ENCODE measurements around the gene ARID5B.

ARID5B gene

GRCh38 chr10:61903221-61903927 lies 1.9 kb downstream of the ARID5B start:
- peak; percentile 64 to 71 for DNase-seq (ENCODE audit: low read depth in 1 of 2, low spot score in 1 of 2)
- TF ChIP-seq JUND (IDR thresholded peaks at IDR 0.05; ENCODE audit: low read depth): no peak
- in situ Hi-C loops (cut with HindIII; ENCODE audit: low pct_unique_long_range_greater_than_20kb, low sequenced_read_pairs): no loop called here

- in situ Hi-C loops (cut with HindIII; ENCODE audit: low pct_unique_long_range_greater_than_20kb, low sequenced_read_pairs): no loop called here
- no peak for TF ChIP-seq JUND (IDR thresholded peaks at IDR 0.05; ENCODE audit: low read depth)
- no peak for DNase-seq (ENCODE audit: low read depth in 1 of 2, low spot score in 1 of 2)
Measured at GRCh38 chr10:61903928-61904344, 2.4 kb downstream of the ARID5B start.

GRCh38 chr10:61904733-61905725 lies 3.5 kb downstream of the ARID5B start:
- DNase-seq (ENCODE audit: low read depth in 1 of 2, low spot score in 1 of 2): peak in 1 of 2 experiments; percentile 30
- in situ Hi-C loops (cut with HindIII; ENCODE audit: low pct_unique_long_range_greater_than_20kb, low sequenced_read_pairs): no loop called here
- no peak for TF ChIP-seq JUND (IDR thresholded peaks at IDR 0.05; ENCODE audit: low read depth)

DNA sequence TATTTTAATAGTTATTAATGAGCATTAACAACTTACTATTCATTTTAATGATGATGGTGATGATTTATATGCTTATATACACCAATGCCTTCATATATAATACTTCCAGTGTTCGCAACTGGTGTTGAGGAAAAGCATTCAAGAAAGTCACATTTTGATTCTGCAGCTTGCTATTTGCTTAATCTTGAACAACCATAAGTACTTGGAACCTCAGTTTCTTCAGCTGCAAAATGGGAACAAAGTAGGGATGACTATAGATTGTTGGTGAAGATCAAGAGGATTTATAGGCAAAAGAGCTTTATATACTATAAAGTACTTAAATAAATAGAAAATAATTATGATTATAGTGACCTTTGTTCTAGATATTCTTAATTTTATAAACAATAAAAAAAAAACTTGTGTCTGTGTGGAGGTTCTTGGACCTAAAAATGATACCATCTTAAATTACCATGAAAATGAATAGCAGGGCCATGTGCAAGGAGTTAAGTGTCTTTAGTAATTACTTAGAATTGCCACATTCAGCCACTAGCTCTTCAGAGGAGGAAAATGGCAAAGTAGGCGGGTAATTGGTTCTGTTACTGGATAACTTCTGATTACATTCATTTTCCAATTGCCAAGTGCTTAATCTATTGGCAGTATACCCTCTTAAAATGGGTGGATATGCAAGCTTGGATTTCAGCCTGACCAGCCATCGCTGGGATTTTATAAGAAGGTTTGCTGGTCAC lies 4.5 kb downstream of the ARID5B start:
- TF ChIP-seq JUND (IDR thresholded peaks at IDR 0.05; ENCODE audit: low read depth): no peak
- DNase-seq (ENCODE audit: low read depth in 1 of 2, low spot score in 1 of 2): no peak
- in situ Hi-C loops (cut with HindIII; ENCODE audit: low pct_unique_long_range_greater_than_20kb, low sequenced_read_pairs): no loop called here

DNA sequence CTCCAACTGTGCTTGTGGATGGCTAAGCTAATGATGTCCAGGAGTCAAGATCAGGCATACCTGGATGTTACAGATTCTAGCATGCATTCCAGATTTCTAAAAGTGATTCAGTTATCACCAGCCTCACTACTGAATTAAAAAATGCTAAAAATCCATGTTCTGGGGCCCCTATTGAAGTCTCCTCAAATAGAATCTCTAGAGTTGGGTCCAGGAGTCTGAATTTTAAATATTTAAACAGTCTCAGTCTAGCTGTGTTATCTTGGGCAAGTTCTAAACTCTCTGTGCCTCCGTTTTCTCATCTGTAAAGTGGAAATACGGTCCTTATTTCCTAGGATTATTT lies 5.0 kb downstream of the ARID5B start:
- no peak for TF ChIP-seq JUND (IDR thresholded peaks at IDR 0.05; ENCODE audit: low read depth)
- in situ Hi-C loops (cut with HindIII; ENCODE audit: low pct_unique_long_range_greater_than_20kb, low sequenced_read_pairs): no loop called here
- DNase-seq (ENCODE audit: low read depth in 1 of 2, low spot score in 1 of 2): no peak

GRCh38 chr10:61907011-61907410 lies 5.5 kb downstream of the ARID5B start:
- no peak for DNase-seq (ENCODE audit: low read depth in 1 of 2, low spot score in 1 of 2)
- in situ Hi-C loops (cut with HindIII; ENCODE audit: low pct_unique_long_range_greater_than_20kb, low sequenced_read_pairs): no loop called here
- no peak for TF ChIP-seq JUND (IDR thresholded peaks at IDR 0.05; ENCODE audit: low read depth)

DNA sequence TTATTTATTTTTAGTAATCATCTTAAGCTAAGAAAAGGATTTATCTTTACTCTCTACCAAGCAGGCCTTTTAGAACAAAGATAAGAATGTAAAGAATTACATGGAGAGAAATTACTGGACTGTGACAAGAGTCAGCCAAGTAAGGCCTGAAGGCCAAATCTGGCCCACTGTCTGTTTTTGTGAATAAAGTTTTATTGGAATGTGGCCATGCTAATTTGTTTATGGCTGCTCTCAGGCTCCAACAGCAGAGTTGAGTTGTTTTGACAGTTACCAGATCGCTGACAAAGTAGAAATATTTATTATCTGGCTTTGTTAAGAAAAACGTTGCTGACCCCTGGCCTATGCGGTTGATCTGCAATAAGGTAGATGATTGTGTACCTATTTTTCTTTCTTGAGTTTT lies 6.1 kb downstream of the ARID5B start:
- no peak for DNase-seq (ENCODE audit: low read depth in 1 of 2, low spot score in 1 of 2)
- TF ChIP-seq JUND (IDR thresholded peaks at IDR 0.05; ENCODE audit: low read depth): no peak
- in situ Hi-C loops (cut with HindIII; ENCODE audit: low pct_unique_long_range_greater_than_20kb, low sequenced_read_pairs): no loop called here

GRCh38 chr10:61910226-61910805 lies 8.8 kb downstream of the ARID5B start:
- in situ Hi-C loops (cut with HindIII; ENCODE audit: low pct_unique_long_range_greater_than_20kb, low sequenced_read_pairs): no loop called here
- DNase-seq (ENCODE audit: low read depth in 1 of 2, low spot score in 1 of 2): no peak
- no peak for TF ChIP-seq JUND (IDR thresholded peaks at IDR 0.05; ENCODE audit: low read depth)

- DNase-seq (ENCODE audit: low read depth in 1 of 2, low spot score in 1 of 2): no peak
- TF ChIP-seq JUND (IDR thresholded peaks at IDR 0.05; ENCODE audit: low read depth): no peak
- in situ Hi-C loops (cut with HindIII; ENCODE audit: low pct_unique_long_range_greater_than_20kb, low sequenced_read_pairs): no loop called here
Measured at GRCh38 chr10:61910894-61911293, 9.4 kb downstream of the ARID5B start.

GRCh38 chr10:61911425-61911824 lies 9.9 kb downstream of the ARID5B start:
- no peak for TF ChIP-seq JUND (IDR thresholded peaks at IDR 0.05; ENCODE audit: low read depth)
- DNase-seq (ENCODE audit: low read depth in 1 of 2, low spot score in 1 of 2): no peak
- in situ Hi-C loops (cut with HindIII; ENCODE audit: low pct_unique_long_range_greater_than_20kb, low sequenced_read_pairs): no loop called here

DNA sequence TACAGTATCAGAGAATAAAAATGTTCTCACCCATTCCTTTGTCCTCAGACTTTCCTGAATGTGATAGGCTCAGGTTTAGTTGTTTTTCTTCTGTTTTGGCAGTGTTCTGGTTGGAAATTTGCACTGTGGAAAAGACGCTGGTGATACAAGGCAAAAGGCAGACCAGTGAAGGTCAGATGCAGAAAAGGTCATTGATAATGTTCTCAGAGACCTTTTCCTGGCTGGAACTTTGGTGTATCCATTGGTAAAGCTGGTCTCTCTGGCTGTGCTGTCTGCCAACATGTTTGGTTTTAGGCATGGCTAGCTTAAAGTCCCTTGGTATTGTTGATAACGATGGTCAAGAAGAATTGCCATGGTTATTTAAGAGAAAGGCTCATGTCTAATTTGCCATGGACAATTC lies 11.5 kb downstream of the ARID5B start:
- in situ Hi-C loops (cut with HindIII; ENCODE audit: low pct_unique_long_range_greater_than_20kb, low sequenced_read_pairs): no loop called here
- no peak for DNase-seq (ENCODE audit: low read depth in 1 of 2, low spot score in 1 of 2)
- TF ChIP-seq JUND (IDR thresholded peaks at IDR 0.05; ENCODE audit: low read depth): no peak

DNA sequence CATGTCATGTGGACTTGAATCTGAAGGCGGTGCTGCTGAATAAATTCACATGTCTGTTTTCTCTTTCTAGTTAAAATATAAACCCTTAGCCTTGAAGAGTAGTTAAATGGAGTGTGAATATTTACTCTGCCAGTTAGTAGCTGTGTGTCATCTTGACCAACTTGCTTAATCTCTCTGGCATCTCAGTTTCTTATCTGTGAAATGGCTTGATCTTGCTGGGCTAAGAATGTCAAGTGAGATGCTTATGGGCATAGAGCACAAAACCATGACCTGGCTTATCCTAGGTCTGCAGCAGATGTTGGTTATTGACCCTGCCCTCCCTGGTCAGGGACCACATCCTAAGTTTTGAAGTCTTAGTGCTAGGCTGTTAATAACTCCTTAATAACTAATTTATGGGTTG lies 16.6 kb downstream of the ARID5B start:
- peak; percentile 43; the same call in 1 of the 2 replicates for TF ChIP-seq JUND (IDR thresholded peaks at IDR 0.05; ENCODE audit: low read depth)
- DNase-seq (ENCODE audit: low read depth in 1 of 2, low spot score in 1 of 2): no peak
- in situ Hi-C loops (cut with HindIII; ENCODE audit: low pct_unique_long_range_greater_than_20kb, low sequenced_read_pairs): no loop called here
